ENCODE measurements around the gene CD9.
"Not testable (repeated sequence)": the region's sequence is repeated elsewhere in the genome, so short reads cannot be mapped to it uniquely, and the experiment has no call there.

CD9 gene

GRCh38 chr12:6180268-6181051 is 19.7 kb upstream of the CD9 start:
- no peak for DNase-seq

- no peak for DNase-seq
Observed at GRCh38 chr12:6181166-6181565, 19.0 kb upstream of the CD9 start.

GRCh38 chr12:6181583-6182278 is 18.5 kb upstream of the CD9 start:
- DNase-seq = no peak

- no peak for DNase-seq
Observed at GRCh38 chr12:6182279-6182898, 17.8 kb upstream of the CD9 start.

GRCh38 chr12:6183689-6184428 is 16.3 kb upstream of the CD9 start:
- no peak for DNase-seq

GRCh38 chr12:6185961-6186827 is 14.0 kb upstream of the CD9 start:
- no peak for DNase-seq

GRCh38 chr12:6187948-6188793 is 12.0 kb upstream of the CD9 start:
- no peak for DNase-seq

- no peak for DNase-seq
Observed at GRCh38 chr12:6189028-6189427, 11.2 kb upstream of the CD9 start.

GRCh38 chr12:6189952-6190598 is 10.1 kb upstream of the CD9 start:
- not testable (repeated sequence) for DNase-seq

GRCh38 chr12:6190767-6191530 is 9.3 kb upstream of the CD9 start:
- not testable (repeated sequence) for DNase-seq

- DNase-seq = no peak
Observed at GRCh38 chr12:6192604-6193380, 7.4 kb upstream of the CD9 start.

GRCh38 chr12:6193853-6194815 is 6.1 kb upstream of the CD9 start:
- DNase-seq = no peak

- DNase-seq = no peak
Observed at GRCh38 chr12:6195665-6196535, 4.3 kb upstream of the CD9 start.

- no peak for DNase-seq
Observed at GRCh38 chr12:6198051-6198450, 2.1 kb upstream of the CD9 start.

- DNase-seq = no peak
Observed at GRCh38 chr12:6198556-6198955, 1.6 kb upstream of the CD9 start.

- DNase-seq = no peak
Observed at GRCh38 chr12:6198985-6199530, 1.1 kb upstream of the CD9 start.
